HepG2 (cell line): Measurements from ENCODE around the gene ATP11A. TPM values are rescaled to one million over a fixed set of nuclear protein-coding genes. Genes with fewer than 3 reads are reported as not detected.

Experiments
- ATAC-seq: fragments of 200-7000 bp; cut with Tn5 transposase; 3 replicates; pipeline ENCODE4 v1.9.1; 2020; ENCODE audit warnings: mild to moderate bottlenecking, moderate library complexity
- BruUV-seq: library from RNA; stranded (reverse); fragments of 400-500 nt; replicated peaks from 2 replicates; lab custom pipeline; 2021; lab: Mats Ljungman, UMichigan
- CTCF ChIA-PET: fragments of 300-600 bp; formaldehyde crosslinking; extraction: SDS; loops from one replicate; lab custom pipeline; 2021; ENCODE audit warnings: low total read pairs, inconsistent platforms, low intra/inter-chr PET ratio; lab: Yijun Ruan, JAX
- POLR2A ChIA-PET: fragments of 350-600 bp; sonication (Branson Sonifier 250); formaldehyde crosslinking; loops from one replicate; lab custom pipeline; 2020; ENCODE audit warnings: antibody characterized with exemption, inconsistent platforms; lab: Yijun Ruan, JAX
- DNase-seq: peaks from one replicate; pipeline ENCODE4 v3.0.0-alpha.2; 2015; ENCODE audit warnings: low spot score
- FAIRE-seq: peaks from 3 replicates; lab custom pipeline; 2011; peaks lifted over from hg19 to GRCh38; lab: Jason Lieb, UNC
- H2AFZ ChIP-seq: one replicate; pipeline ENCODE4 v1.6.1; 2011; ENCODE audit warnings: low read length, inconsistent platforms
- H3K27ac ChIP-seq: fragments of 300-600 bp; 3 replicates; pipeline ENCODE4 v1.8.0; 2011; ENCODE audit warnings: mixed run types, mild to moderate bottlenecking, mixed read lengths, low read length, inconsistent platforms; ENCODE audit not compliant: insufficient read depth; ENCODE audit errors: extremely low read length
- H3K27me3 ChIP-seq, 2 experiments: fragments of 200-600 bp in 1 of 2; 2 replicates in 1 of 2; 3 replicates in 1 of 2; pipeline versions ENCODE4 v1.6.0 to v1.8.0; 2011; ENCODE audit warnings: low read length in 2 of 2, mild to moderate bottlenecking in 2 of 2, moderate library complexity in 2 of 2, inconsistent platforms in 1 of 2; ENCODE audit not compliant: insufficient read depth in 2 of 2, control insufficient read depth in 1 of 2
- H3K36me3 ChIP-seq, 2 experiments: fragments of 200-600 bp in 1 of 2; replicated peaks in 1 of 2; 2 replicates in 1 of 2; 3 replicates in 1 of 2; pipeline versions ENCODE4 v1.5.1 to v1.8.0; 2011; ENCODE audit warnings: low read length in 2 of 2, inconsistent platforms in 1 of 2; ENCODE audit not compliant: insufficient read depth in 2 of 2, control insufficient read depth in 1 of 2
- H3K4me1 ChIP-seq: 2 replicates; pipeline ENCODE4 v1.5.1; 2012; ENCODE audit warnings: low read length, inconsistent platforms; ENCODE audit not compliant: insufficient read depth
- H3K4me2 ChIP-seq: 2 replicates; pipeline ENCODE4 v1.6.0; 2011; ENCODE audit warnings: low read depth, low read length, inconsistent platforms
- H3K4me3 ChIP-seq, 3 experiments: fragments of 200-600 bp in 1 of 3; sonication (generic), shearing (Covaris generic) in 1 of 3; replicated peaks in 1 of 3; 2 replicates each; pipeline ENCODE4 v1.5.1; 2011 to 2016; ENCODE audit warnings: low read length in 3 of 3, inconsistent platforms in 2 of 3, low read depth in 2 of 3, mild to moderate bottlenecking in 2 of 3, control low read depth in 1 of 3, mixed read lengths in 1 of 3; ENCODE audit not compliant: insufficient read depth in 1 of 3
- H3K79me2 ChIP-seq: one replicate; pipeline ENCODE4 v1.6.1; 2011; ENCODE audit warnings: low read length, inconsistent platforms; ENCODE audit not compliant: insufficient read depth
- H3K9ac ChIP-seq: 2 replicates; pipeline ENCODE4 v1.6.0; 2011; ENCODE audit warnings: mild to moderate bottlenecking, low read depth, low read length, inconsistent platforms; ENCODE audit not compliant: insufficient read depth
- H3K9me3 ChIP-seq: 2 replicates; pipeline ENCODE4 v1.5.1; 2012; ENCODE audit warnings: mild to moderate bottlenecking, low read length
- H4K20me1 ChIP-seq: 2 replicates; pipeline ENCODE4 v1.6.0; 2011; ENCODE audit warnings: inconsistent platforms, mild to moderate bottlenecking, low read length, moderate library complexity; ENCODE audit not compliant: insufficient read depth
- PAWR ChIP-seq: sonication (generic); formaldehyde crosslinking; IDR thresholded peaks from 2 replicates; pipeline ENCODE4 v1.4.0; 2020; ENCODE audit warnings: missing genetic modification reagents, mild to moderate bottlenecking, borderline replicate concordance
- RBM22 ChIP-seq: fragments of 200-400 bp; formaldehyde crosslinking; optimal IDR thresholded peaks from 2 replicates; pipeline ENCODE3; 2017; ENCODE audit warnings: mild to moderate bottlenecking, low read length, moderate library complexity
- ZMYM3 ChIP-seq: sonication (generic); formaldehyde crosslinking; IDR thresholded peaks from 2 replicates; pipeline ENCODE4 v1.5.1; 2020; ENCODE audit warnings: mild to moderate bottlenecking, missing genetic modification reagents
- ZNF629 ChIP-seq: sonication (generic); formaldehyde crosslinking; conservative IDR thresholded peaks from 2 replicates; pipeline ENCODE4 v1.5.0; 2020; ENCODE audit warnings: missing genetic modification reagents
- WGBS: methylation state at CpG from one replicate; pipeline ENCODE4 v1.1.6; 2017; ENCODE audit warnings: low lambda C conversion rate; 5-methylcytosine and 5-hydroxymethylcytosine counted together
- in situ Hi-C: cut with HindIII; loops from 2 replicates; pipeline ENCODE4 v1.10.0; 2017; ENCODE audit warnings: low pct_unique_long_range_greater_than_20kb; ENCODE audit not compliant: extremely low pct_ligation_motif_present
- intact Hi-C: fragments of 100-400 bp; cut with micrococcal nuclease; formaldehyde crosslinking; loops from one replicate; pipeline ENCODE4 v1.10.0; 2022; ENCODE audit not compliant: unreplicated experiment
- polyA plus RNA-seq, 8 experiments: library from polyadenylated mRNA; depleted of rRNA in 3 of 8; stranded (reverse) in 7 of 8; unstranded in 1 of 8; fragments of >200 nt; fragmentation: Illumina TruSeq in 4 of 8; extraction: Trizol in 4 of 8; gene quantifications; 2 replicates each; pipeline versions ENCODE4 v1.2.1 to v1.2.3, GENCODE V29; 2011 to 2016; ENCODE audit warnings: low read depth in 4 of 8, missing spikeins in 1 of 8, mixed read lengths in 1 of 8; ENCODE audit not compliant: insufficient read depth in 1 of 8
- total RNA-seq, 5 experiments: library from RNA; depleted of rRNA; stranded (reverse); fragments of >200 nt; fragmentation: Illumina TruSeq; extraction: Trizol; gene quantifications; 2 replicates each; pipeline ENCODE4 v1.2.3, GENCODE V29; 2016; ENCODE audit warnings: low read depth in 1 of 5
- TF ChIP-seq, protein P1 (sequence below): sonication (generic); formaldehyde crosslinking; IDR thresholded peaks from 2 replicates; pipeline ENCODE4 v1.8.1; 2022; ENCODE audit warnings: mild to moderate bottlenecking, missing genetic modification reagents

The ATP11A gene
- total and polyA plus RNA-seq, 2 of the 13 experiments (the other 11 are each of a cell fraction or from before 2014, with no cell fraction given), result 18.4 to 20.1 TPM

DNA sequence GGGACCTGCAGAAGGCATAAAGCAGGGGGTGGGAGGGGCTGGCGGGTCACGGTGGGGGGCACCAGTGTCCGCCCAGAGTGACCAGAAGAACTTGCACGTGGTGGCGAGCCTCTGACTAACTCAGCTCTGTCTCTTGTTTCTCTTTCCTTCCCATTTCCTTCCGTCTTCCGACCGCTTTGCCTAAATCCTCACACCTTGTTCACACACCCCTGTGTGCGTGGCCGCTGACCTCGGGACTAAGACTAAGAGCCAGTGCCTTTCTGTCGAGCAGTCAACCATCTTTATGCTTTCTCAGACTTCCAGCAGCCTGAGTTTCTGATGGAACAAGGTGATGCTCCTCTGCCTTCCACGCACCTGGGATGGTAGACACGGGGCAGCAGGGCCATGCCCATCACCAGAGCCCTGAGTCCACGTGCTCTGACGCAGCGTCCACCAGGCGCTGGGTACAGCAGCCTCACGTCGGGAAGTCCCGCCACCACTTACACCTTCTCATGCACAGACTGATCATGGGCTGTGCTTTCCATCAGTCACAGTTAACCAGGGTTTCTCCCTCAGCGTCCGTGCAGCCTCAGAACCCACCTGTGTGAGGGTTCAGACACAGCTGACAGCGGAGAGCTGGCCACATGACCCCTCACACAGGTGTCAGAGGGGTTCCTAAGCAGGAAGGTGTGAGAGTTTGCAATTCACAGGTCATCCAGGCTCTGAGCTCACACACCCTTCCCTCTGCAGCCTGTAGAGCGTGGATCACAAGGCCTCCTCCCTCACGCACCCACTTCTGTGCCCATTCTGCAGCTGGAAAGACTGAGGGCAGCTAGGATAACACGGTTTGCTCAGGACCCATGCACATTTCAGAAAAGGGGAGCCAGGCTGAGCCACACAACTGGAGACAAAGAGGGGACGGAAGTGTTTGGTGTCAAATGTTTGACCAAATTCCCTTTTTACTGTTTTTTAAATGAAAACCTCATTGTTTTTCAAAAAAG, 188.4 kb downstream of the ATP11A start:
- FAIRE-seq (no peak), DNase-seq (no peak), ATAC-seq (no peak)
- Histone ChIP-seq H3K4me2 (no peak overlapping the region), H3K4me1 (peaks cover 6% of the 10 kb centered on the region; the same call in 1 of the 2 replicates), H3K79me2 (no peaks in the 10 kb centered on the region), H3K4me3 (no peak overlapping the region), H3K27me3 (no peaks in the 10 kb centered on the region), H3K9me3 (no peaks in the 10 kb centered on the region), H2AFZ (no peak overlapping the region), H3K9ac (no peak overlapping the region), H4K20me1 (no peaks in the 10 kb centered on the region), H3K27ac (no peak overlapping the region), H3K36me3 (peaks cover 37 to 67% of the 10 kb centered on the region in 2 experiments)
- ChIA-PET CTCF (no interaction called here), POLR2A (no interaction called here)
- intact Hi-C loops, result no loop called here
- TF ChIP-seq RBM22 (peak; percentile 69), PAWR (CRISPR knock-in tag) (no peak), ZNF629 (CRISPR knock-in tag) (peak; percentile 92), ZMYM3 (CRISPR knock-in tag) (0 out of 2 replicates have a peak, but pooled peaks have one; percentile 20)
- TF ChIP-seq, protein P1, sequence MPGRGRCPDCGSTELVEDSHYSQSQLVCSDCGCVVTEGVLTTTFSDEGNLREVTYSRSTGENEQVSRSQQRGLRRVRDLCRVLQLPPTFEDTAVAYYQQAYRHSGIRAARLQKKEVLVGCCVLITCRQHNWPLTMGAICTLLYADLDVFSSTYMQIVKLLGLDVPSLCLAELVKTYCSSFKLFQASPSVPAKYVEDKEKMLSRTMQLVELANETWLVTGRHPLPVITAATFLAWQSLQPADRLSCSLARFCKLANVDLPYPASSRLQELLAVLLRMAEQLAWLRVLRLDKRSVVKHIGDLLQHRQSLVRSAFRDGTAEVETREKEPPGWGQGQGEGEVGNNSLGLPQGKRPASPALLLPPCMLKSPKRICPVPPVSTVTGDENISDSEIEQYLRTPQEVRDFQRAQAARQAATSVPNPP, result no peak
- 94% methylated on average over 28 of the region's 28 CpGs for WGBS
- in situ Hi-C loops, result no loop called here
- BruUV-seq, result no TSS peak
